NT2/D1 (cell line): ENCODE measurements around the gene ARIH2.

ENCODE experiments used
- DNase-seq: peaks from one replicate; pipeline ENCODE4 v3.0.0-alpha.2; 2011; ENCODE audit warnings: low read depth, low spot score
- H3K27me3 ChIP-seq: 2 replicates; pipeline ENCODE4 v1.6.0; 2011; ENCODE audit warnings: mild to moderate bottlenecking; ENCODE audit not compliant: insufficient read length, insufficient read depth
- H3K36me3 ChIP-seq: 2 replicates; pipeline ENCODE4 v1.6.1; 2011; ENCODE audit warnings: mild to moderate bottlenecking, low read length, mixed read lengths; ENCODE audit not compliant: insufficient read depth, insufficient read length
- H3K4me1 ChIP-seq: 2 replicates; pipeline ENCODE4 v1.5.1; 2011; ENCODE audit not compliant: insufficient read depth, insufficient read length
- H3K4me3 ChIP-seq: 2 replicates; pipeline ENCODE4 v1.5.1; 2011; ENCODE audit warnings: low read depth; ENCODE audit not compliant: insufficient read length
- H3K9ac ChIP-seq: 2 replicates; pipeline ENCODE4 v1.6.0; 2011; ENCODE audit warnings: low read depth; ENCODE audit not compliant: insufficient read length
- H3K9me3 ChIP-seq: 2 replicates; pipeline ENCODE4 v1.5.1; 2011; ENCODE audit warnings: mild to moderate bottlenecking, low read length; ENCODE audit not compliant: insufficient read depth
- SUZ12 ChIP-seq: IDR thresholded peaks from 2 replicates; pipeline ENCODE4 v1.6.1; 2011; ENCODE audit not compliant: insufficient read length, insufficient read depth; ENCODE audit errors: extremely low read depth
- YY1 ChIP-seq: IDR thresholded peaks from 2 replicates; pipeline ENCODE4 v1.6.1; 2011; ENCODE audit not compliant: insufficient read length, insufficient read depth
- ZNF274 ChIP-seq: IDR thresholded peaks from 2 replicates; pipeline ENCODE4 v1.6.1; 2011; ENCODE audit warnings: mild to moderate bottlenecking, low read depth, low read length

Gene ARIH2

DNA sequence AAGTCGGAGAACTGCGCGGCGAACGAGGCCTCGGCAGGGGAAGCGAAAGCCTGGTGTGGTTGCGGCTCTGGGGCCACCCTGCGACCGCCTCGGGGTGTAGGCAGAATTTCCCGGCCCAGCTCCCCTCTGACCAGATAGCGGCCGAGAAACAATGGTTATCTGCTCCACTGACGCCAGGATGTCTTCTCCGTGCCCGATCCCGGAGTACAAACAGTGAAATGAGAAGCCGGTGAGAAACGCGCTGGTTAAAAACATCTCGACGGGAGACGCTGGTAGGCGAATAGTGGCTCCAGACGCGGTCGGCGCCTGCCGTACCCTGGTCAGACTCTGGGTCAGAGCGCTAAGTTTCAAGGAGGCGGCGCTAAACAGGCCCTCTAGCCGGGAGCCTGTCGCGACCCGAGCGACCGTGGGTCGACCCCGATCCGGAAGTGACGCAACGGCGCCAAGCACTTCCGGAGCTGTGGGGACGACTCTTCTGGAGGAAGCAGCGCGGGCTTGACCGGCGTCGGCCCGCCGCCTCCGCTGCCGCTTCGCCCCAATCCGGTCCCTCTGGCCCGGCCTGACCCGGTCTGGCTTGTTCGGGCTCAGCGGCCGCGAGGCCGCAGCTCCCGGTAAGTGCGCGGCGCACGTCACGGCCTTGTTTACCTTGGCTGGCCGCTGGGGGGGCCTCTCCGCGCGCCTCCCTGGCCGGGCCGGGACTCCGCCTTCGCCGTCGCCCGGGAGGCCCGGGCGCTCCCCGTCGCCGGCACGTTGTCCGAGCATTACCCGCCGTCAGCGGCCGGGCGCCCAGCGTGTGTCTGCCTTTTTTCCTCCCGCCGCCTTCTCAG, at the start of gene ARIH2:
ARIH2 (plus strand) TSS at position 455 of the 827 bp plus-strand sequence. CDS start 8,717 bp downstream, outside the sequence.
- peak within 1 kb of the TSS; percentile 96 for H3K9ac ChIP-seq
- TF ChIP-seq YY1 (no peak), SUZ12 (no peak), ZNF274 (no peak)
- peak within 1 kb of the TSS; percentile 92 for H3K4me3 ChIP-seq
- DNase-seq: peak; percentile 90
- no peaks in the 10 kb centered on the region for H3K9me3 ChIP-seq
- no peaks in the 10 kb centered on the region for H3K4me1 ChIP-seq
- no peaks in the 10 kb centered on the region for H3K27me3 ChIP-seq
- H3K36me3 ChIP-seq: peaks cover 22% of the 10 kb centered on the region

DNA sequence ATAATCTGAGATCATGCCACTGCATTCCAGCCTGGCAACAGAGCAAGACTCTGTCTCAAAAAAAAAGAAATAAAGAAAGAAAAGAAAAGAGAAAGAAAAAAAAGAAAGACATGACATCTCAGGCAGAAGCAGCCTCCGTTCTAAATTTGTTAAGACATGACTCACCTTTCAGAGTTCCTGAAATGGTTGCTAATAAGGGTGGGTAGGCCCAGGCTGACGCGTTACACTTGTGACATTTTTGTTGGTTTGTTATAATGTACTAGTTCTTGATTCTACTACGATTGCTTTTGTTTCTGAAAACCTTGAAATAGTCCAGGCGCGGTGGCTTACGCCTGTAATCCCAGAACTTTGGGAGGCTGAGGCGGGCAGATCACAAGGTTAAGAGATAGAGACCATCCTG, 41.0 kb upstream of the ARIH2 start:
- Histone ChIP-seq H3K9ac (no peak overlapping the region), H3K36me3 (no peaks in the 10 kb centered on the region), H3K4me1 (no peaks in the 10 kb centered on the region), H3K9me3 (no peaks in the 10 kb centered on the region), H3K4me3 (no peak overlapping the region), H3K27me3 (no peaks in the 10 kb centered on the region)
- DNase-seq: no peak
- no peak for TF ChIP-seq SUZ12
- TF ChIP-seq ZNF274: no peak
- TF ChIP-seq YY1: no peak

- no peaks in the 10 kb centered on the region for H3K9me3 ChIP-seq
- no peaks in the 10 kb centered on the region for H3K4me1 ChIP-seq
- no peak for TF ChIP-seq YY1
- TF ChIP-seq ZNF274: no peak
- TF ChIP-seq SUZ12: no peak
- H3K36me3 ChIP-seq: no peaks in the 10 kb centered on the region
- no peak for DNase-seq
- no peaks in the 10 kb centered on the region for H3K27me3 ChIP-seq
- no peak overlapping the region for H3K9ac ChIP-seq
- no peak overlapping the region for H3K4me3 ChIP-seq
Observed at GRCh38 chr3:48879307-48879993, 39.2 kb upstream of the ARIH2 start.

DNA sequence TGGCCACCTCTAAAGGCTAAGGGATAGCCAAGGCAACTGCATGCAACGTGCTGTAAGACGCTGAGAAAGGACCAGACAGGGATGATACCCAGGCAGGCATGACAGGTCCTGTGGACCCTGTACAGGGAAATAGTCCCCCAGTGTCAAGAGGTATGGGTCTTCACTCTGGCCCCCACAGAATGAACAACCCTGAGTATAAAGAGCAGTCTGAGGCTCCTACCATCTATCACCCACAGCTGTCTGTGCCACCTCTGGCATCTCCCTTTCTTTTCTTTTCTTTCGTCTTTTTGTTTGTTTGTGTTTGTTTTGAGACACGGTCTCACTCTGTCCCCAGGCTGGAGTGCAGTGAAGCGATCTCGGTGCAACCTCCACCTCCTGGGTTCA, 38.7 kb upstream of the ARIH2 start:
- Histone ChIP-seq H3K36me3 (no peaks in the 10 kb centered on the region), H3K9me3 (no peaks in the 10 kb centered on the region), H3K4me1 (no peaks in the 10 kb centered on the region), H3K4me3 (no peak overlapping the region), H3K27me3 (no peaks in the 10 kb centered on the region), H3K9ac (no peak overlapping the region)
- no peak for TF ChIP-seq ZNF274
- no peak for TF ChIP-seq YY1
- TF ChIP-seq SUZ12: no peak
- no peak for DNase-seq

DNA sequence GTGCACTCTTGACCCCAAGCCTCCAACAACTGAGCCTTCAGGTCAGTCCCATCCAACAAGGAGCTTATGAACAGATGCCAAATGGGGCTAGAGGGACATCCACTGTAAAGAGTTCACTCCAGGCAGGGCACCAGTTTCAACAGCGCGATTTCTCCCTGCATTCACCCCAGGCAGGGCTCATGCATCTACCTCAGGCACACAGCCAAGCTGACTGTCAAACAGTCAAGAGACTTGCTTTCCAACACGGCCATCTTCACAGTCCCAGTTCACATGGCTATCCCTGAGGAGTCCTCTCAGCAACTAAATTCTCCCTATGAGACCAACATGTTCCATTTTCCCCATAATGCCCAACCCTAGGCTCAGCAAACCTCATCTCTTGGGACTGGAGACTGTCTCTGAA, 37.6 kb upstream of the ARIH2 start:
- no peaks in the 10 kb centered on the region for H3K27me3 ChIP-seq
- TF ChIP-seq ZNF274 (no peak), YY1 (no peak), SUZ12 (no peak)
- no peak overlapping the region for H3K9ac ChIP-seq
- H3K36me3 ChIP-seq: no peaks in the 10 kb centered on the region
- H3K4me1 ChIP-seq: no peaks in the 10 kb centered on the region
- H3K9me3 ChIP-seq: no peaks in the 10 kb centered on the region
- no peak for DNase-seq
- H3K4me3 ChIP-seq: no peak overlapping the region

- no peaks in the 10 kb centered on the region for H3K9me3 ChIP-seq
- no peak for DNase-seq
- TF ChIP-seq YY1 (no peak), SUZ12 (no peak), ZNF274 (no peak)
- no peak overlapping the region for H3K9ac ChIP-seq
- no peaks in the 10 kb centered on the region for H3K36me3 ChIP-seq
- H3K4me1 ChIP-seq: no peaks in the 10 kb centered on the region
- no peaks in the 10 kb centered on the region for H3K27me3 ChIP-seq
- H3K4me3 ChIP-seq: no peak overlapping the region
Observed at GRCh38 chr3:48881652-48882114, 37.0 kb upstream of the ARIH2 start.

DNA sequence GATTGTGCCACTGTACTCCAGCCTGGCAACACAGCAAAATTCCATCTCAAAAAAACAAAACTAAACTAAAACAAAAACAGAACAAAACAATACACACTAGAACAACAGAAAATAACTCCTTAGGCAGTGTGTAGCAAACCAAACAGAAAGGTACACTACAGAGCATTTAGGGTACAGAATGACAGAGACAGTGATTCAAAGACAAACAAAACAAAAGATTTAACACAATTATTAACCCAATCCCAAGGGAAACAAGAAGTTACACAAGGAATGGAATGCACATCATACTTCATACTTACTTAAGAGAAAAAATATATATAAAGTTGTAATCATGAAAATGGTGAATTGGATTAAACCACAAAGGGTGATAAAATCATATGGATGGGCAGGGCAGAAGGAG, 32.9 kb upstream of the ARIH2 start:
- TF ChIP-seq ZNF274 (no peak), YY1 (no peak), SUZ12 (no peak)
- Histone ChIP-seq H3K27me3 (no peaks in the 10 kb centered on the region), H3K9me3 (no peaks in the 10 kb centered on the region), H3K4me3 (no peak overlapping the region), H3K9ac (no peak overlapping the region), H3K4me1 (no peaks in the 10 kb centered on the region), H3K36me3 (no peaks in the 10 kb centered on the region)
- DNase-seq: no peak
